Measurements from ENCODE around the gene BDH1. TPM values are rescaled to one million over a fixed set of nuclear protein-coding genes. Genes with fewer than 3 reads are reported as not detected.

BDH1 gene
- total and polyA plus RNA-seq, 2 of the 13 experiments (the other 11 are each of a cell fraction or from before 2014, with no cell fraction given), result 21.2 to 71.9 TPM

GRCh38 chr3:197472151-197472550 lies 83.6 kb downstream of the BDH1 start (continued):
- TF ChIP-seq ZFX (CRISPR knock-in tag; IDR thresholded peaks at IDR 0.05; ENCODE audit: low read depth) (no peak; the same call in 1 of the 2 replicates), ATF7-NPFF (CRISPR knock-in tag; IDR thresholded peaks at IDR 0.05; ENCODE audit: low read depth) (no peak), ZBTB2 (CRISPR knock-in tag; IDR thresholded peaks at IDR 0.05; ENCODE audit: low read depth) (no peak), THAP8 (CRISPR knock-in tag; IDR thresholded peaks at IDR 0.05; ENCODE audit: borderline replicate concordance) (no peak), KDM1A (CRISPR knock-in tag; IDR thresholded peaks at IDR 0.05) (no peak), ZBED4 (CRISPR knock-in tag; IDR thresholded peaks at IDR 0.05; ENCODE audit: borderline replicate concordance) (no peak), HDAC6 (IDR thresholded peaks at IDR 0.05; ENCODE audit: low read depth, low read length) (no peak), KMT2B (CRISPR knock-in tag; IDR thresholded peaks at IDR 0.05) (0 out of 2 replicates have a peak, but pooled peaks have one; percentile 10), KDM2A (CRISPR knock-in tag; IDR thresholded peaks at IDR 0.05; ENCODE audit: borderline replicate concordance, low read depth) (no peak), SALL1 (CRISPR knock-in tag; IDR thresholded peaks at IDR 0.05) (peak; percentile 30), MAF1 (CRISPR knock-in tag; IDR thresholded peaks at IDR 0.05; ENCODE audit: borderline replicate concordance) (no peak), TRAFD1 (CRISPR knock-in tag; IDR thresholded peaks at IDR 0.05; ENCODE audit: borderline replicate concordance) (no peak), SOX5 (CRISPR knock-in tag; IDR thresholded peaks at IDR 0.05; ENCODE audit: borderline replicate concordance) (peak; percentile 51; the same call in 1 of the 2 replicates), ZNF577 (CRISPR knock-in tag; IDR thresholded peaks at IDR 0.05; ENCODE audit: borderline replicate concordance, low read depth) (no peak), BORCS8-MEF2B (CRISPR knock-in tag; IDR thresholded peaks at IDR 0.05) (no peak), ZBTB42 (CRISPR knock-in tag; IDR thresholded peaks at IDR 0.05) (no peak), ZNF224 (CRISPR knock-in tag; IDR thresholded peaks at IDR 0.05) (no peak), ZNF629 (CRISPR knock-in tag; conservative IDR thresholded peaks at IDR 0.05) (no peak), HMG20B (CRISPR knock-in tag; conservative IDR thresholded peaks at IDR 0.05) (0 out of 2 replicates have a peak, but pooled peaks have one; percentile 25), CBX2 (IDR thresholded peaks at IDR 0.05; ENCODE audit: low read depth, low read length) (no peak), CBX2 (CRISPR knock-in tag; IDR thresholded peaks at IDR 0.05; ENCODE audit: low read depth) (no peak), ZNF296 (CRISPR knock-in tag; conservative IDR thresholded peaks at IDR 0.05) (no peak), HOXA3 (CRISPR knock-in tag; IDR thresholded peaks at IDR 0.05) (peak; percentile 16; the same call in 1 of the 2 replicates), ZNF703 (CRISPR knock-in tag; IDR thresholded peaks at IDR 0.05; ENCODE audit: borderline replicate concordance) (no peak), ZSCAN20 (CRISPR knock-in tag; IDR thresholded peaks at IDR 0.05; ENCODE audit: borderline replicate concordance) (no peak)
